GM19328 (cell line): ENCODE measurements around the gene REV3L.
"Not testable (repeated sequence)": the region's sequence is repeated elsewhere in the genome, so short reads cannot be mapped to it uniquely, and the experiment has no call there.

ENCODE experiments used
- ATAC-seq: cut with Tn5 transposase; IDR thresholded peaks from one replicate; pipeline ENCODE4 v1.9.1; 2021; ENCODE audit warnings: mild to moderate bottlenecking, moderate library complexity; ENCODE audit not compliant: unreplicated experiment

Gene REV3L

GRCh38 chr6:111499269-111499793 is 16.3 kb upstream of the REV3L start:
- no peak for ATAC-seq

- ATAC-seq, result no peak
Measured at GRCh38 chr6:111494951-111495635, 12.1 kb upstream of the REV3L start.

- no peak for ATAC-seq
Measured at GRCh38 chr6:111492499-111492898, 9.5 kb upstream of the REV3L start.

GRCh38 chr6:111490067-111490466 is 7.0 kb upstream of the REV3L start:
- ATAC-seq, result no peak

- no peak for ATAC-seq
Measured at GRCh38 chr6:111487661-111488060, 4.6 kb upstream of the REV3L start.

- ATAC-seq, result no peak
Measured at GRCh38 chr6:111486921-111487320, 3.9 kb upstream of the REV3L start.

- no peak for ATAC-seq
Measured at GRCh38 chr6:111486475-111486874, 3.5 kb upstream of the REV3L start.

- no peak for ATAC-seq
Measured at GRCh38 chr6:111485342-111485741, 2.3 kb upstream of the REV3L start.

DNA sequence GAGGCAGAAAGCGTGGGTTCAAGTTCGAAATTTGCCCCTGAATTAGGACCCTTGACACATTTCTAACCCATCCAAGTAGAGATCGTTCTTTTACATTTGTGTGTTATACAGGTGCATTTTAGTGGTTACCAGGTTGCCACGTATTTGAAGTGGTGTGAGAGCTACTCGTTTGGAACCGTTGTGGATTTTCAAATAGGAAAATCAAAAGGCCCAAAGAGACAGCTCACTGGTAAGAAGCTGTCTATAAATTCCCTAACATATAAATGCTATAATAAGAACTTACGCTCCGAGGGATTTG is 1.6 kb upstream of the REV3L start:
- ATAC-seq, result no peak

GRCh38 chr6:111483736-111484632 is 966 bp upstream of the REV3L start:
- ATAC-seq, result peak; percentile 47

DNA sequence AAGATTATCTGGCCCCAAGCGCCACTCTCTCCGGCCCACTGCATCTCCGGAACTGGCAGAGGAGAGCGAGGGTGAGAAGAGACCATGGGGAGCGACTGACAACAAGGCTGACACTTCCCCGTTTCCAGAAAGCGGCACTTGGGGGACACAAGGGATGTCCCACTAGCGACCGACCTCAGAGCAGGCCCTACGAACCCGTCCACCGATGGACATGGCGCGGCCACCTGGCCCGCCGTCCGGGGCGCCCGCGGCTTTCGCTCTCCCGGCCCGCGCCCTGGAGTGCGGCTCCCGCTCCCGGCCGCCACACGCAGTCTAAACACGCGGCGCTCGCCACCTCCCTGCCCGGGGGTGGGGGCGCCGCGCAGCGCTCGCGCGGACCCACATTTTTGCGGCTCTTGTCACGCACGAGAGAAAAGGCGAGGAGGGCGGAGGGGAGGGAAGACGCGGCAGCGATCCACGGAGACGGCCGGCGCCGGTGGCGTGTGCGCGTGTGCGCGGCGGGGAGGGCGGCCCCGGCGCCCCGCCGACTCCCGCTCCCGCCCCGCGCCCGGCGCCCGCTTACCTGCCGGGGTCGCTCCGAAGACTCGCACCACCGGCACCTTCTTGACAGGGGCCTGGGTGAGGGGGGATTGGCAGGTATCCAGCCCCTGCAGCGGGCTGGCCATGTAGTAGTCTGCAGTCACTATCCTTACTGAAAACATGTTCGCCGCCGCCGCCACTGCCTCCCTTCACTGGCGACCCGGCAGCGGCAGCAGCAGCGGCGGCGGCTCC is 645 bp downstream of the REV3L start:
- peak; percentile 21 for ATAC-seq

DNA sequence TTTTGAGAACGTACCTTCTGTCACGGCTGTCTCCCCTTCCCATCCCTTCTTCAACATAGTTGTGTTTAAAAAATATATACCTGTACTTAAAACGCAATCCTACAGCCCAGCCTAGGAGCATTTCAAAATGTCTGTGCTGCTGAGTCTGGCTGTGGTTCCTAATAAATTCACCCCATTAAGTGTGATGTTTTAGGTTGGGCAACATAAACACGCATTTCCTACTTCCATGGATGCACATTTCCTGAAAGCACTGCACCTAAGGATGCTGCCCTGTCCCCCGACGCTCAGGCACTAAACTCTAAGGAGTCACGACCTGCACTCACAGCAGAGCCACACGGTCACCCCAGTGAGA is 1.2 kb downstream of the REV3L start:
- ATAC-seq, result no peak

DNA sequence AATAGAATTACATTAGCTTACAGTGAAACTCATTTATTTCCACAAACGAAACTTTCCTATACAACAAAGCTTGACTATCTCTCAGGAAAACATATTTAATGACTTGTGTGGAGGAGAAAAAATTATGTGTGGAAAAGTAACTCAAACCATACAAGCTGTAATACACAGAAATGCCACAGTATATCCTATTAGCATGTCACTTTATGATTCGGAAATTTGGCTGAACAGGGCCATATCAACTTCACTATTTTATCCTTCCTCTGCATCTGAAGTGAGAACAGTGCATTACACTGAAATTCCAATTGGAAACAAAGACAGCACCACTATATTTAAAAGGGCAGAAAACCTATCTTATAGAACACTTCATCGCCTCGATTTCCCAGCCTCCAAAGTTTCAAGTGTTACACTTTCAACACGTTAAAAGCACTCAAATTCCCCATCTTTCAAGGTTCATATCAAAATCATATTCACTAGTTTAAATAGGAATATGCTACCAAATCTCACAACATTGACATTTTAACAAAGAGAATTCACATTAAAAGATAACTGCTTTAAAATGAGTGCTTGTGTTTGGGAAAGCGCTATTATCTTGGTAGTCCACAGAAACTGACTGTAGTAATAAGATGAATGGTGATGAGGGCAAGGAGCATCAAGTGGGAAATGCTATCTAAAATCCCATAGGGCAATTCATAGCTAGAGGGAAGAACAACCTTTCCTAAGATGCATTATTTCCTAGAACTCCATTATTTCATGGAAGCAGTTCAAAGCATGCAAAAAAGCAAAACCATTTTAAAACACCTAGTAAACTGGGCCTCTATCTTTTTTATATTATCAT is 1.8 kb downstream of the REV3L start:
- no peak for ATAC-seq

DNA sequence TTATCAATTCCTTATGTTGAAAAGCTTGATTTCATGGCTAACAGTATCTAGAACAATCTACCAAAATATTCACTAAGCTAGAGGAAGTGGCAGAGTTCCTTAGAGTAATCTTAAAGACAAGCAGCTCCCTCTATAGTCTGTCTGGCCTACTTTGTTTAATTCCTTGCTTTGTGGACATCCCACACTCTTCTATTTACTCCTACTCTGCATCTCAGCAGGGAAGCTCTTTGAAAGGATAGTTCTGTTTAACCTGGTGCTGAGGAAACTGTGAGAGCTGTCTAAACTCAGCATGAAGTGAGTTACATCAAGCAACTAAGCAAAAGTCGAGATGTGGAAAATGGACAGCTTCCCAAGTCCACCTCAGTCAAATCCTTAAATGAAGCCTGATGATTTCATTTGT is 4.3 kb downstream of the REV3L start:
- ATAC-seq, result no peak

DNA sequence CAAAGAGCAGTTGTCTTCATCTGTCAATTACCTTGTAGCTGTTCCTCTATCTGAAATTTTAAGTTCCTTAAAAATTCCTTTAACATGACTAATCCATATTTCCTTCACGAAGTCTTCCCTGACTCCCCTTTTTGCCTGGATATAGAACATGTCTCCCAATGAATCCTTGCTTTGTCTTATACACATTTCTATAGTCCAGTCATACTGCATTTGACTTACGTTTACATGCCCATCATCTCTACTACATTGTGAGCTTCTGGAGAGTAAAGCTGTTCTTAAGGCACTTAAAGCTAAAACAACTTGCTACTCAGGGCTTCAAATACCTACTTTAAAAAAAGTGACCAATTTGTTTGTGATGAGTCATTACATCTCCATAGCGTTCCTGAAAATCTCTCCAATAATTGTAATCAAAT is 4.9 kb downstream of the REV3L start:
- no peak for ATAC-seq

DNA sequence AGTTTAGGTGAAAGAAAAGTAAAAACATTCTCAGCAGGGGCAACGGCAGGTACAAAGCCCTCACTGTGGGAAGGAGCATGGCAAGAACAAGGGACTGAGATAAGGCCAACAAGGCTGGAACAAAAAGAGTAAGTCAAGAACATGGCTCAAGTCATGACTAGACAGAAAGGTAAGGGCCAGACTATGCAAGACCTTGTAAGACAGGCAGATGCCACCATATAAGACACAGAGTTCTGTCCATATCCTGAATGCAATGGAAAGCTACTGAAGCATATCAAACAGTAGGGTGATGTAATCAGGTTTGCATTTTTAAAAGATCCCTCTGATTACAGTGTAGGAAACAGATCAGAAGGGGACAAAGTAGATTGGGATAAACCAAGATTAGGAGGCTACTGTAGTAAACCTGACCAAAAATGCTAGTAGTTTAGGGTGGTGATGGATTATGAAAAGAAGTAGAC is 5.5 kb downstream of the REV3L start:
- no peak for ATAC-seq

DNA sequence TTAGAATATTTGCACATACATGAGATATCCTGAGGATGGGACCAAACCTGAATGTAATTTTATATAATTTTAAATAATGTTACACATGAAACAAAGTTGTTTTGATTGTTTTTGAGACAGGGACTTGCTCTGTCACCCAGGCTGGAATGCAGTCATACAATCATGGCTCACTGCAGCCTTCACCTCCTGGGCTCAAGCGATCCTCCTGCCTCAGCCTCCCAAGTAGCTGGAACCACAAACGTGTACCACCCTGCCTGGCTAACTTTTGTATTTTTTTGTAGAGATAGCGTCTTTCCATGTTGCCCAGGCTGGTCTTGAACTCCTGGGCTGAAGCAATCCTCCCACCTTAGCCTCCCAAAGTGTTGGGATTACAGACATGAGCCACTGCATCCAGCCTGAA is 7.0 kb downstream of the REV3L start:
- ATAC-seq, result not testable (repeated sequence)

GRCh38 chr6:111474771-111475170 is 8.2 kb downstream of the REV3L start:
- ATAC-seq, result no peak

- ATAC-seq, result no peak
Measured at GRCh38 chr6:111474106-111474505, 8.9 kb downstream of the REV3L start.

DNA sequence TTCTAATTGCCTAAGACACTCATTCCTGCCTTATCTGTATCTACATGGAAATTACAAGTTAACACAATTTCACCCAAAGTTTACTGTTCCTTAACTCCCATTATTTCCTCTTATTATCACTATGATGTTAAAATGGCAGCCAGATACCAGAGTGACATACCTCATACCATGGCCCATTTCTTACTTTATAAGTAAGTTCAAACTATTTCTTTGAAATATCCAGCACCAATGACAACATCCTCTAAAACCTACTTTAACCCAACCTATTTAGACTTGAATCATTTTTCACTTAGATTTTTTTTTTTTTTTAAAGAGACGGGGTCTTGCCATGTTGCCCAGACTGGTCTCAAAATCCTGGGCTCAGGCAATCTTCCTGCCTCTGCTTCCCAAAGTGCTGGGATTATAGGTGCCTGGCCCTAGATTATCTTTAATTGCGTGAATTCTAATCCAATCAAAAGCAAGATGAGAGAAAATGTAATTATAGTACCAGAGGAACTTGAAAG is 10.0 kb downstream of the REV3L start:
- no peak for ATAC-seq
